Liver (tissue), 9 donors: ENCODE results near the gene FOXF2. TPM values are rescaled to one million over a fixed set of nuclear protein-coding genes. Genes with fewer than 3 reads are reported as not detected.

ENCODE experiments used
- DNase-seq: peaks from one replicate; pipeline ENCODE4 v3.0.0-alpha.2; 2017; ENCODE audit warnings: low spot score
- H3K27ac ChIP-seq, 2 donors: one replicate each; pipeline ENCODE4 v1.7.0; 2013; ENCODE audit warnings: inconsistent platforms in 2 of 2, low read length in 2 of 2, control low read depth in 1 of 2, low read depth in 1 of 2, mild to moderate bottlenecking in 1 of 2
- H3K27me3 ChIP-seq, 4 donors: one replicate each; pipeline versions ENCODE4 v1.6.1 to v1.7.0; 2013; ENCODE audit warnings: low read length in 3 of 4, inconsistent platforms in 1 of 4, mild to moderate bottlenecking in 1 of 4, moderate library complexity in 1 of 4; ENCODE audit not compliant: control insufficient read depth in 4 of 4, insufficient read depth in 4 of 4
- H3K36me3 ChIP-seq, 4 donors: one replicate each; pipeline versions ENCODE4 v1.6.1 to v1.7.0; 2013; ENCODE audit warnings: low read length in 3 of 4, mild to moderate bottlenecking in 3 of 4, low read depth in 1 of 4, moderate library complexity in 1 of 4; ENCODE audit not compliant: control insufficient read depth in 4 of 4, insufficient read depth in 3 of 4
- H3K4me1 ChIP-seq, 4 donors: one replicate each; pipeline versions ENCODE4 v1.6.1 to v1.7.0; 2013; ENCODE audit warnings: low read length in 3 of 4, mild to moderate bottlenecking in 3 of 4, moderate library complexity in 1 of 4; ENCODE audit not compliant: control insufficient read depth in 4 of 4, insufficient read depth in 4 of 4
- H3K4me3 ChIP-seq, 3 donors: one replicate each; pipeline versions ENCODE4 v1.6.1 to v1.7.0; 2013; ENCODE audit warnings: low read length in 3 of 3, control low read depth in 1 of 3, low read depth in 1 of 3, mild to moderate bottlenecking in 1 of 3
- H3K9ac ChIP-seq, 2 donors: one replicate each; pipeline ENCODE4 v1.7.0; 2013; ENCODE audit warnings: low read length in 2 of 2, mild to moderate bottlenecking in 2 of 2, moderate library complexity in 2 of 2, control low read depth in 1 of 2, low read depth in 1 of 2
- H3K9me3 ChIP-seq, 4 donors: one replicate each; pipeline versions ENCODE4 v1.6.1 to v1.7.0; 2013; ENCODE audit warnings: low read length in 3 of 4; ENCODE audit not compliant: control insufficient read depth in 4 of 4
- EGR1 ChIP-seq, 2 donors: IDR thresholded peaks; 2 replicates each; pipeline ENCODE4 v1.6.1; 2016 to 2018; ENCODE audit warnings: antibody characterized with exemption in 2 of 2, low read depth in 2 of 2
- FOXA1 ChIP-seq: IDR thresholded peaks from 2 replicates; pipeline ENCODE4 v1.6.1; 2016; ENCODE audit warnings: antibody characterized with exemption
- GABPA ChIP-seq, 2 donors: IDR thresholded peaks in 1 of 2; conservative IDR thresholded peaks in 1 of 2; 2 replicates each; pipeline ENCODE4 v1.6.1; 2016; ENCODE audit warnings: antibody characterized with exemption in 2 of 2, mild to moderate bottlenecking in 1 of 2, moderate library complexity in 1 of 2
- HNF4G ChIP-seq: IDR thresholded peaks from 2 replicates; pipeline ENCODE4 v1.6.1; 2016; ENCODE audit warnings: antibody characterized with exemption
- JUND ChIP-seq, 2 donors: IDR thresholded peaks; 2 replicates each; pipeline ENCODE4 v1.6.1; 2016; ENCODE audit warnings: antibody characterized with exemption in 2 of 2
- RAD21 ChIP-seq, 2 donors: IDR thresholded peaks; 2 replicates each; pipeline ENCODE4 v1.6.1; 2016; ENCODE audit warnings: antibody characterized with exemption in 2 of 2, mild to moderate bottlenecking in 2 of 2
- RXRA ChIP-seq, 2 donors: IDR thresholded peaks; 2 replicates each; pipeline ENCODE4 v1.6.1; 2017 to 2018; ENCODE audit warnings: antibody characterized with exemption in 2 of 2, mild to moderate bottlenecking in 1 of 2
- TAF1 ChIP-seq: conservative IDR thresholded peaks from 2 replicates; pipeline ENCODE4 v1.6.1; 2016; ENCODE audit warnings: antibody characterized with exemption, mild to moderate bottlenecking
- WGBS: extraction: QIAGEN DNeasy Blood & Tissue Kit; methylation state at CpG from one replicate; pipeline ENCODE4 v1.1.7; 2013; 5-methylcytosine and 5-hydroxymethylcytosine counted together
- polyA plus RNA-seq, 2 donors: library from polyadenylated mRNA; stranded (reverse) in 1 of 2; unstranded in 1 of 2; fragments of 200-250 nt in 1 of 2; fragments of >200 nt in 1 of 2; fragmentation: Nextera tagmentation in 1 of 2; extraction: Ambion mirVana in 1 of 2; gene quantifications; one replicate each; pipeline versions ENCODE4 v1.2.1 to v1.2.3, GENCODE V29; 2013 to 2015
- total RNA-seq, 2 donors: library from RNA; depleted of rRNA; stranded (reverse); fragments of >200 nt; gene quantifications; one replicate each; pipeline ENCODE4 v1.2.3, GENCODE V29; 2014
- TF ChIP-seq, protein P1 (sequence below): fragments of 150-350 bp; IDR thresholded peaks from 2 replicates; pipeline ENCODE4 v1.5.1; 2017; ENCODE audit warnings: improper control_type of control experiment, low read depth, low read length; ENCODE audit not compliant: missing input control
- TF ChIP-seq, protein P2 (sequence below): IDR thresholded peaks from 2 replicates; pipeline ENCODE4 v1.6.1; 2016; ENCODE audit warnings: antibody characterized with exemption
- TF ChIP-seq, protein P3 (sequence below): IDR thresholded peaks from 2 replicates; pipeline ENCODE4 v1.6.1; 2016; ENCODE audit warnings: antibody characterized with exemption
- donor health status: healthy.
- donor health status: healthy.
- donor health status: healthy.
- donor health status: healthy.
- donor health status: healthy.

The FOXF2 gene
- total and polyA plus RNA-seq, 4 donors = 0.05 TPM; not detected in 3

DNA sequence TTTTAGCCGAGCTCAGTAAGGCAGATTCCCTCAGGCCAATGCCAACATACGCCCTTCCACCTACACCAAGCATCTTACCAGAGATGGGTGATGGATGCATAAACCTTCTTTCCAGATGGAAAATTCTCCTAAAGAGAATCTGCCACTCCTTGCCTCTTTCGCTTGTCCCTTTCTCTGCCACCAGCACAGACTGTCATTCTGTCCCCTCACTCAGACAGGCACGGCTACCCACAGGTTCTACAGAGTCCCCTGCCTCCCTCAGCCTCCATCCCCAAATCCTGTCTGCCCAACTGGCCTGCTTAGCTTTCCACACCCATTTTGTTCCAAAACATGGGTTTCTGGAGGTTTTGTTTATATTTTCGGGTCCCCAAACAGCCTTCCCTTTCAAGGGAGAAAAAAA lies 12.7 kb upstream of the FOXF2 start (continued):
- TF ChIP-seq, protein P1, sequence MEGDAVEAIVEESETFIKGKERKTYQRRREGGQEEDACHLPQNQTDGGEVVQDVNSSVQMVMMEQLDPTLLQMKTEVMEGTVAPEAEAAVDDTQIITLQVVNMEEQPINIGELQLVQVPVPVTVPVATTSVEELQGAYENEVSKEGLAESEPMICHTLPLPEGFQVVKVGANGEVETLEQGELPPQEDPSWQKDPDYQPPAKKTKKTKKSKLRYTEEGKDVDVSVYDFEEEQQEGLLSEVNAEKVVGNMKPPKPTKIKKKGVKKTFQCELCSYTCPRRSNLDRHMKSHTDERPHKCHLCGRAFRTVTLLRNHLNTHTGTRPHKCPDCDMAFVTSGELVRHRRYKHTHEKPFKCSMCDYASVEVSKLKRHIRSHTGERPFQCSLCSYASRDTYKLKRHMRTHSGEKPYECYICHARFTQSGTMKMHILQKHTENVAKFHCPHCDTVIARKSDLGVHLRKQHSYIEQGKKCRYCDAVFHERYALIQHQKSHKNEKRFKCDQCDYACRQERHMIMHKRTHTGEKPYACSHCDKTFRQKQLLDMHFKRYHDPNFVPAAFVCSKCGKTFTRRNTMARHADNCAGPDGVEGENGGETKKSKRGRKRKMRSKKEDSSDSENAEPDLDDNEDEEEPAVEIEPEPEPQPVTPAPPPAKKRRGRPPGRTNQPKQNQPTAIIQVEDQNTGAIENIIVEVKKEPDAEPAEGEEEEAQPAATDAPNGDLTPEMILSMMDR = no peak
- TF ChIP-seq, protein P2, sequence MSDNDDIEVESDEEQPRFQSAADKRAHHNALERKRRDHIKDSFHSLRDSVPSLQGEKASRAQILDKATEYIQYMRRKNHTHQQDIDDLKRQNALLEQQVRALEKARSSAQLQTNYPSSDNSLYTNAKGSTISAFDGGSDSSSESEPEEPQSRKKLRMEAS = no peak

DNA sequence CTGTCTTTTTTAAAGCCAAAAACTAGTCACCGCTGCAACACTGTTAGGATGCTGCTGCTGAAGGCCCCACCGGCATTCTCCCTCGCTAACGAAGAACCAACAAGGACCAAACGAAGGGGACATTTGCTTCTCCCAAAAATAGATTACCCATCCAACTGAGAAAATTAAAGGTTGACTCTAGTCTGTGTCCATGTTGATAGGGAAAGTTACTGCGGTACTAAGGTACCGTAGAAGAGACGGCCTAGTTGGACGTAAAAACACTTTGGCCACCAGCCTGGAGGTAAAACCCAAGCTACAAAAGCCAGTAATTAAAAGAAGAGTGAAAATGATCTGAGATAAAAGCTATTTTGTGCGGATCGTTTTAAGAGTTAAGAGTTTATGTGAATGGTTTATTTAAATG lies 11.8 kb upstream of the FOXF2 start:
- 22% methylated on average over 11 of the region's 11 CpGs for WGBS
- DNase-seq = no peak
- Histone ChIP-seq H3K36me3 (no peaks in the 10 kb centered on the region), H3K4me1 (peaks cover 7 to 30% (median 15%) of the 10 kb centered on the region in 4 donors), H3K9ac (no peak overlapping the region), H3K27me3 (peaks cover 11 to 40% (median 20%) of the 10 kb centered on the region in 4 donors), H3K27ac (no peak overlapping the region), H3K9me3 (no peaks in the 10 kb centered on the region), H3K4me3 (no peak overlapping the region)
- TF ChIP-seq FOXA1 = no peak
- no peak for TF ChIP-seq HNF4G
- no peak for TF ChIP-seq RXRA (IDR thresholded peaks at IDR 0.05)
- TF ChIP-seq, protein P2 = no peak
- TF ChIP-seq TAF1 = no peak
- no peak for TF ChIP-seq EGR1 (IDR thresholded peaks at IDR 0.05; ENCODE audit: low read depth in 2 of 2)
- no peak for TF ChIP-seq GABPA (IDR thresholded peaks at IDR 0.05 in 1 of 2, conservative IDR thresholded peaks at IDR 0.05 in 1 of 2)
- TF ChIP-seq RAD21 (IDR thresholded peaks at IDR 0.05) = no peak

DNA sequence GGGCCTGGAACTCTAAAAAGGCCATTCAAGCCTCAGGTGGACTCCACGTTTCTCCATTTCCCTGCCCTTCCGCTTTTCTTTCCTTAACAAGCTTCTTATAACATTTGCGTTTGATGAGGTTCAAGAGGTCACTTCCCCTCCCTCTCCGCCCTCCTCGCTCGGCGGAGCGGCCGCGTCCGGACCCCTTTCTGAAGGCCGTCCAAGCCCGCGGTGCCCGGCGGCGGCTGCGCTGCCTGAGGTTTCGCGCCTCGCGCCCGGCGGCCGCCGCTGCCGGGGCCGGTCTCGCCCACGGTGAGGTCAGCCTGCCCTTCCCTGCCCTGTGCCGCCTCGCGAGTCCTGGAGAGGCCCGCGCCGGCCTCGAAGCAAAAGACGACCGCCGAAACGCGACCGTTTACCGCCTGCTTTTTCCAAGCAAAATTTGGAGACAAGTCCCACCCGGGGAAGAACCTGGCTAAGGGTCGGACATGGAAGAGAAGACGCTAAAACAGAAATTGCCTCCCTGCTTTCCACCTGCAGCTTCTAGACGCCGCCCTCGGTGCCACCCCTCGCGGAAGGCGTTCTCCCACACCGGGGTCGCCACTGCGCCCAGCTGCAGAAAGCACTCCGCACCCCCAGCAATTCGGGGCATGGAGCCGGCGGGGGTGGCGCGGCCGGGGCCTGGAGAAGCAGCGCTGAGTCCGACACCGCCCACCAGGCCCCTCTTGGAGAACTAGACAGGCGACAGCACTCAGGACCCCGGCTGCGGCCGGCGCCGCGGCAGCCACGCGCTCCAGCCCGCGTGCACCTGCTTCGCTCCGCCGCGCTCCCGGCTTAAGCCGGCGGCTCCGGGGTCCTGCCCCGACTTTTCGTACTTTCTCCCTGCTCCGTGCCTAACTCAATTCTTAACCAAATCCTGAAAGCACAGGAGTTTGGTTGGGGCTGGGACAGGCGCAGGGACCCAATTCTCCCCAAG lies 11.0 kb upstream of the FOXF2 start:
- Histone ChIP-seq H3K9ac (no peak overlapping the region), H3K27me3 (peaks cover 12 to 35% (median 19%) of the 10 kb centered on the region in 4 donors), H3K4me1 (peaks cover 7 to 36% (median 15%) of the 10 kb centered on the region in 4 donors), H3K9me3 (no peaks in the 10 kb centered on the region), H3K27ac (no peak overlapping the region), H3K4me3 (peak overlapping the region in 1 of 3 donors; percentile 18), H3K36me3 (no peaks in the 10 kb centered on the region)
- TF ChIP-seq GABPA (IDR thresholded peaks at IDR 0.05 in 1 of 2, conservative IDR thresholded peaks at IDR 0.05 in 1 of 2) = no peak
- TF ChIP-seq, protein P3, sequence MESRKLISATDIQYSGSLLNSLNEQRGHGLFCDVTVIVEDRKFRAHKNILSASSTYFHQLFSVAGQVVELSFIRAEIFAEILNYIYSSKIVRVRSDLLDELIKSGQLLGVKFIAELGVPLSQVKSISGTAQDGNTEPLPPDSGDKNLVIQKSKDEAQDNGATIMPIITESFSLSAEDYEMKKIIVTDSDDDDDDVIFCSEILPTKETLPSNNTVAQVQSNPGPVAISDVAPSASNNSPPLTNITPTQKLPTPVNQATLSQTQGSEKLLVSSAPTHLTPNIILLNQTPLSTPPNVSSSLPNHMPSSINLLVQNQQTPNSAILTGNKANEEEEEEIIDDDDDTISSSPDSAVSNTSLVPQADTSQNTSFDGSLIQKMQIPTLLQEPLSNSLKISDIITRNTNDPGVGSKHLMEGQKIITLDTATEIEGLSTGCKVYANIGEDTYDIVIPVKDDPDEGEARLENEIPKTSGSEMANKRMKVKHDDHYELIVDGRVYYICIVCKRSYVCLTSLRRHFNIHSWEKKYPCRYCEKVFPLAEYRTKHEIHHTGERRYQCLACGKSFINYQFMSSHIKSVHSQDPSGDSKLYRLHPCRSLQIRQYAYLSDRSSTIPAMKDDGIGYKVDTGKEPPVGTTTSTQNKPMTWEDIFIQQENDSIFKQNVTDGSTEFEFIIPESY = no peak
- no peak for TF ChIP-seq TAF1
- TF ChIP-seq JUND (IDR thresholded peaks at IDR 0.05) = no peak
- TF ChIP-seq, protein P2 = no peak
- WGBS = 5% methylated on average over 89 of the region's 89 CpGs
- DNase-seq = no peak
